Hepatocyte (in vitro differentiated cells): ENCODE data around the gene SPSB1. TPM values are rescaled to one million over a fixed set of nuclear protein-coding genes. Genes with fewer than 3 reads are reported as not detected.

Source experiments
- DNase-seq: peaks from one replicate; pipeline ENCODE4 v3.0.0-alpha.2; 2016; ENCODE audit warnings: low spot score
- H2AFZ ChIP-seq: fragments of 200-600 bp; sonication (generic); 2 replicates; pipeline ENCODE4 v1.6.0; 2016; ENCODE audit warnings: antibody characterized with exemption, mild to moderate bottlenecking
- H3K27ac ChIP-seq: fragments of 200-600 bp; sonication (generic); 2 replicates; pipeline ENCODE4 v1.5.1; 2016; ENCODE audit warnings: mild to moderate bottlenecking
- H3K27me3 ChIP-seq: fragments of 200-600 bp; sonication (generic); 2 replicates; pipeline ENCODE4 v1.6.1; 2016
- H3K36me3 ChIP-seq: fragments of 200-600 bp; sonication (generic); replicated peaks from 2 replicates; pipeline ENCODE4 v1.5.1; 2016; ENCODE audit warnings: low read depth; ENCODE audit not compliant: insufficient read depth
- H3K4me1 ChIP-seq: fragments of 200-600 bp; sonication (generic); 2 replicates; pipeline ENCODE4 v1.5.1; 2016; ENCODE audit warnings: mild to moderate bottlenecking, moderate library complexity; ENCODE audit not compliant: insufficient read depth
- H3K4me2 ChIP-seq: fragments of 200-600 bp; sonication (generic); 2 replicates; pipeline ENCODE4 v1.6.0; 2016
- H3K4me3 ChIP-seq: fragments of 200-600 bp; sonication (generic); 2 replicates; pipeline ENCODE4 v1.5.1; 2016; ENCODE audit warnings: mild to moderate bottlenecking
- H3K79me2 ChIP-seq: fragments of 200-600 bp; sonication (generic); 2 replicates; pipeline ENCODE4 v1.6.0; 2017; ENCODE audit warnings: mild to moderate bottlenecking
- H3K9me2 ChIP-seq: fragments of 200-600 bp; sonication (generic); replicated peaks from 2 replicates; pipeline ENCODE4 v1.6.0; 2017; ENCODE audit warnings: mild to moderate bottlenecking; ENCODE audit not compliant: insufficient read depth
- H3K9me3 ChIP-seq: fragments of 200-600 bp; sonication (generic); 2 replicates; pipeline ENCODE4 v1.5.1; 2016; ENCODE audit warnings: low read depth, mild to moderate bottlenecking
- H4K20me1 ChIP-seq: fragments of 200-600 bp; sonication (generic); 2 replicates; pipeline ENCODE4 v1.6.0; 2016; ENCODE audit warnings: mild to moderate bottlenecking; ENCODE audit not compliant: insufficient read depth, poor library complexity, severe bottlenecking
- EZH2 ChIP-seq: fragments of 200-600 bp; sonication (generic); IDR thresholded peaks from 2 replicates; pipeline ENCODE4 v1.6.1; 2016; ENCODE audit warnings: antibody characterized with exemption, mild to moderate bottlenecking, borderline replicate concordance
- EZH2phosphoT487 ChIP-seq: fragments of 200-600 bp; sonication (generic); IDR thresholded peaks from one replicate; pipeline ENCODE4 v1.6.1; 2018; ENCODE audit warnings: antibody characterized with exemption, mild to moderate bottlenecking, low read depth, moderate library complexity; ENCODE audit not compliant: unreplicated experiment, severe bottlenecking
- WGBS: methylation state at CpG from one replicate; pipeline ENCODE4 v1.1.6; 2016; ENCODE audit warnings: low lambda C conversion rate; ENCODE audit errors: missing lambda C conversion rate; 5-methylcytosine and 5-hydroxymethylcytosine counted together
- polyA plus RNA-seq: library from polyadenylated mRNA; unstranded; fragments of >200 nt; fragmentation: Nextera tagmentation; extraction: Ambion mirVana; gene quantifications from 2 replicates; pipeline ENCODE4 v1.2.1, GENCODE V29; 2016
- total RNA-seq: library from RNA; depleted of rRNA; stranded (reverse); fragments of >200 nt; gene quantifications from 2 replicates; pipeline ENCODE4 v1.2.3, GENCODE V29; 2014
- TF ChIP-seq, protein P1 (sequence below): fragments of 200-600 bp; sonication (generic); IDR thresholded peaks from 2 replicates; pipeline ENCODE4 v1.5.1; 2016; ENCODE audit warnings: antibody characterized with exemption, mild to moderate bottlenecking; ENCODE audit not compliant: poor library complexity

SPSB1 gene
- total and polyA plus RNA-seq, 2 experiments from 2014 or later, result 61.3 to 102 TPM

DNA sequence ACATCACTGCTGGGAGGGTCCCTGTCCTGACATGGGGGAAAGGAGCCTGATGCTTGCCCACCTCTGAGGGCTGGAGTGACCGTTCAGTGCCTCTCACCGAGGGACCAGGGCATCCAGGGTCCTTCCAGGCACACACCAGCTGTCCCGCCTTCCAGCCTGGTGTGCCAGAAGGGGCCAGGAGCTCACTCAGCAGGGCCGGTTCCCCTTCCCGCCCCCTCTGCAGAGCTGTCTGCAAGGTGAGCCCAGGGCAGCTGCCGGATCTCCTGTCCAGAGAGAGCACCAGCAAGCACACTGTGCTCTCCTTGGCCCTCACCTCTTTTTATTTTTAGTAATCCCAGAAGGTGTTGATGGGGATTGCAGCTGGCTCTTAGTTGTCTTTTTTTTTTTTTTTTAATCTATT lies 41.2 kb upstream of the SPSB1 start:
- no peak overlapping the region for H2AFZ ChIP-seq
- no peak overlapping the region for H3K4me3 ChIP-seq
- H3K4me2 ChIP-seq, result no peak overlapping the region
- H3K4me1 ChIP-seq, result peaks cover 41% of the 10 kb centered on the region
- peaks cover 3% of the 10 kb centered on the region for H4K20me1 ChIP-seq
- no peaks in the 10 kb centered on the region for H3K36me3 ChIP-seq
- H3K27ac ChIP-seq, result no peak overlapping the region
- WGBS, result 75% methylated on average over 6 of the region's 6 CpGs
- peaks cover 31% of the 10 kb centered on the region for H3K79me2 ChIP-seq
- no peaks in the 10 kb centered on the region for H3K27me3 ChIP-seq
- H3K9me3 ChIP-seq, result no peaks in the 10 kb centered on the region
- TF ChIP-seq, protein P1, sequence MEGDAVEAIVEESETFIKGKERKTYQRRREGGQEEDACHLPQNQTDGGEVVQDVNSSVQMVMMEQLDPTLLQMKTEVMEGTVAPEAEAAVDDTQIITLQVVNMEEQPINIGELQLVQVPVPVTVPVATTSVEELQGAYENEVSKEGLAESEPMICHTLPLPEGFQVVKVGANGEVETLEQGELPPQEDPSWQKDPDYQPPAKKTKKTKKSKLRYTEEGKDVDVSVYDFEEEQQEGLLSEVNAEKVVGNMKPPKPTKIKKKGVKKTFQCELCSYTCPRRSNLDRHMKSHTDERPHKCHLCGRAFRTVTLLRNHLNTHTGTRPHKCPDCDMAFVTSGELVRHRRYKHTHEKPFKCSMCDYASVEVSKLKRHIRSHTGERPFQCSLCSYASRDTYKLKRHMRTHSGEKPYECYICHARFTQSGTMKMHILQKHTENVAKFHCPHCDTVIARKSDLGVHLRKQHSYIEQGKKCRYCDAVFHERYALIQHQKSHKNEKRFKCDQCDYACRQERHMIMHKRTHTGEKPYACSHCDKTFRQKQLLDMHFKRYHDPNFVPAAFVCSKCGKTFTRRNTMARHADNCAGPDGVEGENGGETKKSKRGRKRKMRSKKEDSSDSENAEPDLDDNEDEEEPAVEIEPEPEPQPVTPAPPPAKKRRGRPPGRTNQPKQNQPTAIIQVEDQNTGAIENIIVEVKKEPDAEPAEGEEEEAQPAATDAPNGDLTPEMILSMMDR, result no peak
- TF ChIP-seq EZH2phosphoT487 (no peak), EZH2 (no peak)
- DNase-seq, result no peak
- H3K9me2 ChIP-seq, result no peaks in the 10 kb centered on the region

DNA sequence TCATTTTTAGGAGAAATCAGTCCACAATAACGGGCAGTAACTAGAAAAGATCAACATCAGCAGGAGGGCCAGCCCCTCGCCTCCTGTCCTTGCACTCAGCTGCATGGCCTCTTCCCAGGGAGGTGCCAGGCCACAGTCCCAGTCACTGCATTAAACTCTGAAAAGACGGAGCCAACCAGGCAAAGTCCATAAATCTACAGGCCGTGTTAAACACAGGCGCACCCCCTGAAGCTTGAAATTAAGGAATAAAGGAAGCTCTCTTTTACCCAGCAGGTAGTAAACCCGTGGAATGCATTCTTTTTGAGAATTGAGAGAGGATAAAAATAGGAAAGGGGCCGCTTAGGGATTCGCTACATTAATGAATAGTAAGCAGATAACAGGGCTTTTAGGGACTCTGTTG lies 39.7 kb upstream of the SPSB1 start:
- DNase-seq, result no peak
- Histone ChIP-seq H3K9me2 (no peaks in the 10 kb centered on the region), H3K79me2 (peaks cover 42% of the 10 kb centered on the region), H3K36me3 (no peaks in the 10 kb centered on the region), H3K4me1 (peaks cover 41% of the 10 kb centered on the region), H3K4me3 (no peak overlapping the region), H3K4me2 (peak overlapping the region; percentile 31), H3K27ac (peak overlapping the region; percentile 66), H3K27me3 (no peaks in the 10 kb centered on the region), H4K20me1 (peaks cover 3% of the 10 kb centered on the region), H2AFZ (no peak overlapping the region), H3K9me3 (no peaks in the 10 kb centered on the region)
- TF ChIP-seq EZH2phosphoT487, result no peak
- no peak for TF ChIP-seq EZH2
- TF ChIP-seq, protein P1, result no peak
- 39% methylated on average over 8 of the region's 8 CpGs for WGBS

DNA sequence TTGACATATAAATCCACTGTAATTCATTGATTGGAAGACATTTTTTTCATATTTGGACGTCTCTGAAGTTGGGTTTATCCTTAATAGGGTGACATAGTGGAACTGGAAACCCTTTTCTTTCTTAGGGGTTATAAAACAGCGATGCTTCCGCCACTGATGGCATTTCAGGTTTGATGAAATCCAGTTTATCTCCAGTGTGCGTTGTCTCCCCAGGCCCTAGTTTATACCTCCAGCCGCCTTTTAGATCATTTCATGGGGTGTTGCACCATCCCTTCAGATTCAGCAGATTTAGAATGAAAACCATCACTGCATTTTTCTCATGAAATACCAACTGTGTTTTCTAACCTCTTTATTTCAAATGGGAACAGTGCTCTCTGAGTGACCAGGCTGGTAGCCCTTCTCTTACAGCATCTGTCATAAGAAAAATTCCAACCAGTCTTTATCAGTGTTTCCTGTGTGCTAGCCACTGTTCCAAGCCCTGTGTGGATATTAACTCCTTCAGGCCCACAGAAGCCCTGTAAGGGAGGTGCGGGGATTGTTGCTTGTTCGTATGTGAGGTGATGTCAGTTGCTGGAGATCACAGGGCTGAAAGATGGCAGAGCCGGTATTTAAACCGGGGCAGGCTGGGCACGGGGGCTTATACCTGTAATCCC lies 39.1 kb upstream of the SPSB1 start:
- Histone ChIP-seq H3K9me2 (no peaks in the 10 kb centered on the region), H4K20me1 (peaks cover 7% of the 10 kb centered on the region), H3K4me2 (peak overlapping the region; percentile 31), H2AFZ (no peak overlapping the region), H3K27me3 (no peaks in the 10 kb centered on the region), H3K27ac (peak overlapping the region; percentile 66), H3K4me3 (no peak overlapping the region), H3K9me3 (no peaks in the 10 kb centered on the region), H3K4me1 (peaks cover 40% of the 10 kb centered on the region), H3K36me3 (no peaks in the 10 kb centered on the region), H3K79me2 (peaks cover 48% of the 10 kb centered on the region)
- no peak for DNase-seq
- 40% methylated on average over 10 of the region's 10 CpGs for WGBS
- TF ChIP-seq EZH2 (no peak), EZH2phosphoT487 (no peak)
- TF ChIP-seq, protein P1, result no peak
